Neural progenitor cell (in vitro differentiated cells): ENCODE results near the gene HDAC4. TPM values are rescaled to one million over a fixed set of nuclear protein-coding genes. Genes with fewer than 3 reads are reported as not detected.

ENCODE experiments used
- DNase-seq: peaks from one replicate; pipeline ENCODE4 v3.0.0-alpha.2; 2016; ENCODE audit warnings: low spot score
- H2AFZ ChIP-seq: fragments of 200-600 bp; sonication (generic); replicated peaks from 2 replicates; pipeline ENCODE4 v1.6.1; 2016; ENCODE audit warnings: antibody characterized with exemption
- H3F3A ChIP-seq: fragments of 200-600 bp; sonication (generic); 2 replicates; pipeline ENCODE4 v1.6.1; 2016; ENCODE audit warnings: antibody characterized with exemption, low read depth
- H3K27ac ChIP-seq: fragments of 200-600 bp; sonication (generic); 2 replicates; pipeline ENCODE4 v1.5.1; 2016; ENCODE audit warnings: mild to moderate bottlenecking
- H3K27me3 ChIP-seq: fragments of 200-600 bp; sonication (generic); 2 replicates; pipeline ENCODE4 v1.6.1; 2016; ENCODE audit warnings: mild to moderate bottlenecking, moderate library complexity
- H3K36me3 ChIP-seq: fragments of 200-600 bp; sonication (generic); 2 replicates; pipeline ENCODE4 v1.5.1; 2016
- H3K4me1 ChIP-seq: fragments of 200-600 bp; sonication (generic); 2 replicates; pipeline ENCODE4 v1.6.1; 2016; ENCODE audit warnings: mixed run types
- H3K4me2 ChIP-seq: fragments of 200-600 bp; sonication (generic); 2 replicates; pipeline ENCODE4 v1.6.1; 2016
- H3K4me3 ChIP-seq: fragments of 200-600 bp; sonication (generic); 2 replicates; pipeline ENCODE4 v1.5.1; 2016
- H3K79me2 ChIP-seq: fragments of 200-600 bp; sonication (generic); 2 replicates; pipeline ENCODE4 v1.6.1; 2016; ENCODE audit warnings: low read depth
- H3K9ac ChIP-seq: fragments of 200-600 bp; sonication (generic); 2 replicates; pipeline ENCODE4 v1.6.1; 2016
- H3K9me3 ChIP-seq: fragments of 200-600 bp; sonication (generic); 2 replicates; pipeline ENCODE4 v1.5.1; 2016; ENCODE audit warnings: low read depth
- H4K20me1 ChIP-seq: fragments of 200-600 bp; sonication (generic); 2 replicates; pipeline ENCODE4 v1.6.1; 2016; ENCODE audit warnings: low read depth
- H3K27ac Mint-ChIP-seq: 3 replicates; pipeline ENCODE4 v1.8.0; 2021; ENCODE audit warnings: mixed read lengths
- H3K27me3 Mint-ChIP-seq: 2 replicates; pipeline ENCODE4 v1.8.0; 2022; ENCODE audit warnings: low read depth, mild to moderate bottlenecking, inconsistent platforms, moderate library complexity, mixed read lengths; ENCODE audit not compliant: insufficient read depth
- H3K36me3 Mint-ChIP-seq: 3 replicates; pipeline ENCODE4 v1.8.0; 2021; ENCODE audit warnings: mixed read lengths
- H3K4me1 Mint-ChIP-seq: 3 replicates; pipeline ENCODE4 v1.8.0; 2021; ENCODE audit warnings: mixed read lengths
- H3K4me3 Mint-ChIP-seq: 3 replicates; pipeline ENCODE4 v1.8.0; 2021; ENCODE audit warnings: mild to moderate bottlenecking, moderate library complexity, mixed read lengths
- H3K9me3 Mint-ChIP-seq: 3 replicates; pipeline ENCODE4 v1.8.0; 2020; ENCODE audit warnings: mixed read lengths
- EZH2 ChIP-seq: fragments of 200-600 bp; sonication (generic); IDR thresholded peaks from 2 replicates; pipeline ENCODE4 v1.6.1; 2017; ENCODE audit warnings: antibody characterized with exemption, mild to moderate bottlenecking, moderate library complexity
- EZH2phosphoT487 ChIP-seq: fragments of 200-600 bp; sonication (generic); IDR thresholded peaks from 2 replicates; pipeline ENCODE4 v1.6.1; 2017; ENCODE audit warnings: antibody characterized with exemption
- total RNA-seq: library from RNA; depleted of rRNA; stranded (reverse); fragments of >200 nt; gene quantifications from 2 replicates; pipeline ENCODE4 v1.2.3, GENCODE V29; 2015; ENCODE audit warnings: low replicate concordance
- TF ChIP-seq, protein P1 (sequence below): fragments of 200-600 bp; sonication (generic); IDR thresholded peaks from 2 replicates; pipeline ENCODE4 v1.5.1; 2017; ENCODE audit warnings: antibody characterized with exemption, mild to moderate bottlenecking

Gene HDAC4
- total RNA-seq, 1 donor from 2014 or later: 36.0 TPM

DNA sequence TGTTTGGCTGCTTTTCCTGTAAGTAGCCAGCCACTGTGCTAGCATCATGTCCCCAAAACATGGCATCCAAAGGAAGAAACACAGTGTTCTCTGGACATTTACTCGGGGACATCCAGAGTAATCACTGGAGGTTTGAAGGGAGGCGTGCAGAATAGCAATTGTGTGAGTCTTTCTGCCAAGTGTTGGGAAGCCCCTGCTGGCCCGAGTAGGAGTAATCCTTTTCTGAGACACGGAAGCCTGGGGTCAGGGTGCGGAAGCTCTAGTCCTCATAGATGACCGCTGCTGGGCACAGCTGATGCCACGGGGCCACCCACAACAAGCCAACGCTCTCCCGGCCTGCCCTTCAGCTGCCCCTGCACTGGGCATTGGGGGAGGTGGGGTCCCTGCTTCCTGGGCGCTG is 24.8 kb upstream of the HDAC4 start:
- H3K27ac ChIP-seq: no peak overlapping the region
- no peaks in the 10 kb centered on the region for H4K20me1 ChIP-seq
- H3K4me1 ChIP-seq: no peaks in the 10 kb centered on the region
- no peaks in the 10 kb centered on the region for H3F3A ChIP-seq
- Mint-ChIP-seq H3K4me1 (no peaks in the 10 kb centered on the region), H3K4me3 (no peak overlapping the region), H3K27me3 (peaks cover 13% of the 10 kb centered on the region), H3K36me3 (no peaks in the 10 kb centered on the region), H3K9me3 (peaks cover 8% of the 10 kb centered on the region), H3K27ac (no peak overlapping the region)
- peak overlapping the region; percentile 76 for H2AFZ ChIP-seq
- no peak overlapping the region for H3K4me2 ChIP-seq
- DNase-seq: no peak
- no peak overlapping the region for H3K9ac ChIP-seq
- no peak for TF ChIP-seq EZH2phosphoT487
- no peak for TF ChIP-seq EZH2
- TF ChIP-seq, protein P1, sequence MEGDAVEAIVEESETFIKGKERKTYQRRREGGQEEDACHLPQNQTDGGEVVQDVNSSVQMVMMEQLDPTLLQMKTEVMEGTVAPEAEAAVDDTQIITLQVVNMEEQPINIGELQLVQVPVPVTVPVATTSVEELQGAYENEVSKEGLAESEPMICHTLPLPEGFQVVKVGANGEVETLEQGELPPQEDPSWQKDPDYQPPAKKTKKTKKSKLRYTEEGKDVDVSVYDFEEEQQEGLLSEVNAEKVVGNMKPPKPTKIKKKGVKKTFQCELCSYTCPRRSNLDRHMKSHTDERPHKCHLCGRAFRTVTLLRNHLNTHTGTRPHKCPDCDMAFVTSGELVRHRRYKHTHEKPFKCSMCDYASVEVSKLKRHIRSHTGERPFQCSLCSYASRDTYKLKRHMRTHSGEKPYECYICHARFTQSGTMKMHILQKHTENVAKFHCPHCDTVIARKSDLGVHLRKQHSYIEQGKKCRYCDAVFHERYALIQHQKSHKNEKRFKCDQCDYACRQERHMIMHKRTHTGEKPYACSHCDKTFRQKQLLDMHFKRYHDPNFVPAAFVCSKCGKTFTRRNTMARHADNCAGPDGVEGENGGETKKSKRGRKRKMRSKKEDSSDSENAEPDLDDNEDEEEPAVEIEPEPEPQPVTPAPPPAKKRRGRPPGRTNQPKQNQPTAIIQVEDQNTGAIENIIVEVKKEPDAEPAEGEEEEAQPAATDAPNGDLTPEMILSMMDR: no peak
- H3K79me2 ChIP-seq: no peaks in the 10 kb centered on the region
- no peaks in the 10 kb centered on the region for H3K27me3 ChIP-seq
- H3K9me3 ChIP-seq: no peaks in the 10 kb centered on the region
- no peak overlapping the region for H3K4me3 ChIP-seq
- H3K36me3 ChIP-seq: no peaks in the 10 kb centered on the region

DNA sequence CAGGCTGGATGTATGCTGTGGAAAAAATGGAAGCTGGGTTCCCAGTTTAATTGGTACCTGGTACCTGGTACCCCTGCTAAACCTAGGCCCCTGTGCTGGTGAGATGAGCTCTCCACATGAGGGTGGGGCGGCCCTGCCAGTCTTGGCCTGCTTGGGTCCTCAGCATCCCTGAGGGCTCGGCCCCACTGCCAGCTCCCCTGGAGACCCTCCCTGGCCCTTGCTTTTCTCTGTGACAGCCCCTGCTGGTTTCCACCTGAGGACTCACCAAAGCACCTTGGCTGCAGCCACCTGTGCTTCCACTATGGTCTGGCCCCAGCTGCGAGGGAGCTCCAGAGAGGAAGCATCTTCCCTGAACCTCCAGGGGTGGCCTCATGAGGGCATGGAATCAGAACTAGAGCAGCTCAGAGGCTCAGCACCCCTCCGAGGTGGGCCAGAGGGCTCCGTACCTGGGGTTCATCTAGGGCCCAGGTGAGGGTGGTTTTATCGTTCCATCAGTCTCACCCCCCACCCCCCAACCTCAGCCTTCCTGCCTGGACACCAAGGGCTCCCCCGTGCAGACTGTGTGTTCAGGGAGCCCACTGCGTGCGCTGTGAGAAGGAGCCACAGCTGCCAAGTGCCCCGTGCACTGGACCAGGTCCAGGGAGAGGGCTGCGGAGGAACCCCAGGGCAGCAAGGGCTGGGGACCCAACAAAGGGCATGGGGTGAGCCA is 23.7 kb upstream of the HDAC4 start:
- Mint-ChIP-seq H3K27me3 (peaks cover 16% of the 10 kb centered on the region), H3K4me1 (peaks cover 4% of the 10 kb centered on the region), H3K27ac (no peak overlapping the region), H3K36me3 (no peaks in the 10 kb centered on the region), H3K9me3 (peaks cover 8% of the 10 kb centered on the region), H3K4me3 (no peak overlapping the region)
- H3K36me3 ChIP-seq: no peaks in the 10 kb centered on the region
- no peak overlapping the region for H3K27ac ChIP-seq
- no peaks in the 10 kb centered on the region for H3F3A ChIP-seq
- H3K79me2 ChIP-seq: no peaks in the 10 kb centered on the region
- no peak overlapping the region for H3K4me2 ChIP-seq
- no peaks in the 10 kb centered on the region for H3K4me1 ChIP-seq
- no peak for DNase-seq
- no peak overlapping the region for H3K4me3 ChIP-seq
- H4K20me1 ChIP-seq: no peaks in the 10 kb centered on the region
- no peaks in the 10 kb centered on the region for H3K9me3 ChIP-seq
- H3K9ac ChIP-seq: no peak overlapping the region
- TF ChIP-seq, protein P1: no peak
- TF ChIP-seq EZH2phosphoT487: no peak
- TF ChIP-seq EZH2: no peak
- H2AFZ ChIP-seq: no peak overlapping the region
- H3K27me3 ChIP-seq: no peaks in the 10 kb centered on the region

DNA sequence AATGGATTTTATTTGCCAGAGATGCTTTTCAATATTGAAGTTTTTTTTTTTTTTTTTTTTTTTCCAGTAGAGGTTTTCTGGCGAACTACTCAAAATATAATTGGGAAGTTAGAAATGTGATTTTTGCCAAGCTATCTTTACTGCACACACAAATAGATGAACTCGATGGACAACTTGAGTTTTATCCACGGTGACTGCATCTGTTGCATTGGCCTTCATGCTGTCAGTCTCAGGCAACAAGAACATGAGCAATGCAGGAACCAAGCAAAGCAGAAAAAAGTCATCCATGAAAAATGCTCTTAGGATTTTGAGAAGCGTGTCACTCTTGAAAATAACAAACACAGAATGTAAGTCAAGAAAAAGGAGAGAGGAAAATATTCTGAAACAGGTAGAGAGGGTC is 22.7 kb upstream of the HDAC4 start:
- Histone ChIP-seq H3K4me2 (no peak overlapping the region), H2AFZ (no peak overlapping the region), H4K20me1 (no peaks in the 10 kb centered on the region), H3F3A (no peaks in the 10 kb centered on the region), H3K9ac (no peak overlapping the region), H3K27me3 (no peaks in the 10 kb centered on the region), H3K27ac (no peak overlapping the region), H3K79me2 (no peaks in the 10 kb centered on the region), H3K4me1 (no peaks in the 10 kb centered on the region), H3K4me3 (no peak overlapping the region), H3K36me3 (no peaks in the 10 kb centered on the region), H3K9me3 (no peaks in the 10 kb centered on the region)
- Mint-ChIP-seq H3K27me3 (peaks cover 16% of the 10 kb centered on the region), H3K27ac (no peak overlapping the region), H3K4me3 (no peak overlapping the region), H3K4me1 (peaks cover 4% of the 10 kb centered on the region), H3K9me3 (peaks cover 8% of the 10 kb centered on the region), H3K36me3 (no peaks in the 10 kb centered on the region)
- TF ChIP-seq, protein P1: no peak
- TF ChIP-seq EZH2 (no peak), EZH2phosphoT487 (no peak)
- no peak for DNase-seq
